Measurements from ENCODE around the gene COL5A1.

COL5A1 gene

DNA sequence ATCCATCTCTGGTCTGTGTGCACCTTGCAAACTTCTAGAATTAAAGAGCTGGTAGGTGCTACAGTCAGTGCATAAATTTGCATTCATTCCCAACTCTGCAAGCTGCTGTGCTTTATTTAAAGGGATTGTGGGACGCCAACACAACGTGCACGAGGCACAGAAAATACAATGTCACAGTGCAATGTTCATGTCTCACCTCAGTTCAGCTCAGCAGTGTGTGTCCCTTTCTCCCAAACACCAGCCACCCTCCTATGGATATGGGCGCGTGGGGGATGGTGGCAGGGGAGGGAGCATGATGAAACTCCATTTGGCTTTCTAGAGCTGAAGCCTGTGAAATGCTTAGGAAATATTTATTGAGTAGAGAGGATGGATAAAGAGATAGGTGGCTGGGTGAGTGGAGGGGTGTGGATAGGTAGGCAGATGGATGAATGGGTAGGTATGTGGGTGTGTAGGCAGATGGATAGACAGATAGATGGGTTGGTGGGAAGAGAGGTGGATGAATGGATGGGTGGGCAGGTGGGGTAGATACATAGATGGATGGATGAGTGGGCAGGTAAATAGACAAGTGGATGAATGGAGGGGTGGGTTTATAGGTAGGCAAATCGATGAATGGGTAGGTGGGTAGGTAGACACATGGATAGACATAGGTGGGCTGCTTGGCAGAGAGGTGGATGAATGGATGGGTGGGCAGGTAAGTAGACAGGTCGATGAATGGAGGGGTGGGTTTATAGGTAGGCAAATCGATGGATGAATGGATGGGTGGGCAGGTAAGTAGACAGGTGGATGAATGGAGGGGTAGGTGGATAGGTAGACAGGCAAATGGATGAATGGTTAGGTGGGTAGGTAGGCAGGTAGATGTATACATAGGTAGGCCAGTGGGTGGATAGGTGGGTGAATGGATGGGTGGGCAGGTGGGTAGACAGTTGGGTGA lies 146.3 kb downstream of the COL5A1 start:
- Histone ChIP-seq H3K4me3 (no peak overlapping the region), H3K27ac (no peak overlapping the region)

- no peak overlapping the region for H3K4me3 ChIP-seq
- H3K27ac ChIP-seq, result no peak overlapping the region
These were observed 147.6 kb downstream of the COL5A1 start for GRCh38 chr9:134789168-134789567.

GRCh38 chr9:134791009-134791408 lies 149.4 kb downstream of the COL5A1 start:
- Histone ChIP-seq H3K4me3 (no peak overlapping the region), H3K27ac (no peak overlapping the region)

DNA sequence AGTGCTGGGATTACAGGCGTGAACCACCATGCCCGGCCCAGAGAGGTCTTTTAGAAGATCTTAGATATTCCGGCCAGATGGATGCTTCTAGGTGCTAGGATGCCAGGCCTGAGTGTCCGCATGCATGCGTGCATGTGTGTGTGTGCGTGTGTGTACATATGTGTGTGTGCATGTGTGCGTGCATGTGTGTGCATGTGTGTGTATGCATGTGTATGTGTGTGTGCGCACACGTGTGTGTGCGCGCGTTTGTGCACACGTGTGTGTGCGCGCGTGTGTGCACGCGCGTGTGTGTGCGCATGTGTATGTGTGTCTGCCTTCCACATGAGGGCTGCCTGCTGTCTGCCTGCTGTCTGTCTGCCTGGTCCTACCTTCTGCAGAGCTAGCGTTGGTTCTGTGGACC lies 151.0 kb downstream of the COL5A1 start:
- no peak overlapping the region for H3K27ac ChIP-seq

GRCh38 chr9:134793288-134794188 lies 151.9 kb downstream of the COL5A1 start:
- no peak overlapping the region for H3K4me3 ChIP-seq
- H3K27ac ChIP-seq, result no peak overlapping the region

More for the DNA sequence above, 151.0 kb downstream of the COL5A1 start:
- no peak overlapping the region for H3K4me3 ChIP-seq

DNA sequence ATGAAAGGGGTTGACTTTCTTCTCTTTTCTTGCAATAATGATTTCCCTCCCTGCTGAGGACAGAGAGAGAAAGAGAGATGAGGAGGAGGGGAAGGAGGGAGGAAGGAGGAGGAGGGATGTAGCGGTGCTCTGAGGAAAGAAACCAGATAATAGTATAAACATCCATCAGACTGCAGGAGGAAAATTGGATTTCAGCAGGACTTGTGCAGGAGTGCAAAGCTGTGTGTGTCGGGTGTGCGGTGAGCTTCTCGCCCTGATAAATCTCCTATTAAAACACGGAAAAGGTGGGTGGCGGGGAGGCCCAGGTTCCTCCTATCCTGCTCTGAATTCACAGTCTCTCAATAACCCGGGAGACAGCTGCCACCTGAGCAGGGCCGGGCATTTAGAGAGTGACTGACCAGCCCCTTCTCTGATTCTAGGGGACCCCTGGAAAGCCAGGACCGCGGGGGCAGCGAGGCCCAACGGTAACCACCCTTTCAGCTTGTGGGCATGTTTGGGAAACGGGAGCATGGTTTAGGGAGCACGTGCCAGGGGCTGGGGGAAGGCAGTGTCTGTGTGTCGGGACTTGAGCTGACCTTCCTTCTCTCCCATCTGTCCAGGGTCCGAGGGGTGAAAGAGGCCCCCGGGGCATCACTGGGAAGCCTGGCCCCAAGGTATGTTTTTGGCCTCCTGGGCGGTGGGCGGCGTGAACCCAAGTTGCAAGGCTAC lies 153.2 kb downstream of the COL5A1 start:
- Histone ChIP-seq H3K27ac (peak overlapping the region in 1 of 21 experiments; percentile 59), H3K4me3 (no peak overlapping the region)

- H3K4me3 ChIP-seq, result no peak overlapping the region
- H3K27ac ChIP-seq, result peak overlapping the region in 4 of 21 experiments; percentile 44 to 69 (median 52)
These were observed 153.8 kb downstream of the COL5A1 start for GRCh38 chr9:134795446-134795845.

DNA sequence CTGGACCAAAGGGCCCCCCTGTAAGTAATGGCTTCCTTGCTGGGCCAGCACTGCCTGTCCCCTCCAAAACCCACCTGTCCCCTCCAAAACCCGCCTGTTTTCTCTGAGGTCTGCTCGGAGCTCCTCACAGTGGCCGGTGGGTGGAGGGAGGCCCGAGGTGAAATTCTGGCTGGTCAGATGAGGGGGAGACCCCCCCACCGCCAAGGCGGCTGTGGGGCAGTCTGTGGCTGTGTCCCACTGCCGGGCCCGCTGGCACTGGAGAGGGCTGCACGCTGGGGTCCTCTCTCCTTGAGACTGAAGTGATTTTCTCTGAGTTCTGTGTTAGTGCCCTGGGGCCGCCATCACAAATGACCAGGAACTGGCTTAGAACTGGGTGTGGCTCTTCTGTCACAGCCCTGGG lies 155.3 kb downstream of the COL5A1 start:
- no peak overlapping the region for H3K4me3 ChIP-seq
- peak overlapping the region in 4 of 21 experiments; percentile 7 to 59 (median 38) for H3K27ac ChIP-seq

GRCh38 chr9:134800791-134801339 lies 159.3 kb downstream of the COL5A1 start:
- Histone ChIP-seq H3K4me3 (no peak overlapping the region), H3K27ac (peak overlapping the region in 1 of 21 experiments; percentile 60)

GRCh38 chr9:134802216-134802795 lies 160.7 kb downstream of the COL5A1 start:
- peak overlapping the region in 4 of 21 experiments; percentile 19 to 60 (median 24) for H3K27ac ChIP-seq
- H3K4me3 ChIP-seq, result no peak overlapping the region

GRCh38 chr9:134804871-134805270 lies 163.3 kb downstream of the COL5A1 start:
- H3K27ac ChIP-seq, result peak overlapping the region in 3 of 21 experiments; percentile 51 to 57 (median 52)

DNA sequence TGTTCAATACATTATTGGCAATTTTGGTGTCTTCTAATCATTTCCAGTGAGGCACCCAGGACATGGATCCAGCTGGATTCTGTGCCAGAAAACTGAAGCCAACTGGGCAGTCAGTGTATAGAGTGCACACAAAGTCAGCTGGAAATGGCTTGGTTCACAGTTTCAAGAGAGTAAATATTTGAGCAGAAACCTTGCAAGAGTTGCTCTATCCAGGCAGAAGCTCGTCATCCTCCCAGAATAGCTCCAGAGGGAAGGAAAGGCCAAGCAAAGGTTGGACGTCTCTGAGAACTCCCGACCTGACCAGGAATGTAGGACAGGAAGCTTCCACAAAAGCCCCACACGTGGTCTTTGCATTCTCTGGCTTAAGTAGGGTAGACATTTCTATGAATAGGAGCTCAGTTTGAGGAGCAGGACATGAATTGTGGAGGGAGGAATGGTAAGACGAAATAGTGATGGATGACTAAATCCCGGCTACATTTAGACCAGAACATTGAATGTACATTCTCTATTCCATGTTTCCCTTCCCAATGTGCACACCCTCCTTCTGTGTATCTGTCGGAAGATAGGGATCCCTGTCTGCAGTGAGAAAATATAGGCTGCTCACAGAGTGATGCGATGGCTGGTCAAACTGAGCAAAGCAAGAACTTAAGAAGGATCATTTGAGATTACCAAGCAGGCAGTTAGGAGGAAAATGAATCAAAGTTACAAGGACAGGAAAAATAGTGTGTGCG lies 166.3 kb downstream of the COL5A1 start:
- Histone ChIP-seq H3K4me3 (no peak overlapping the region), H3K27ac (peak overlapping the region in 5 of 21 experiments; percentile 7 to 70 (median 68))

More at GRCh38 chr9:134804871-134805270, 163.3 kb downstream of the COL5A1 start:
- H3K4me3 ChIP-seq, result no peak overlapping the region

DNA sequence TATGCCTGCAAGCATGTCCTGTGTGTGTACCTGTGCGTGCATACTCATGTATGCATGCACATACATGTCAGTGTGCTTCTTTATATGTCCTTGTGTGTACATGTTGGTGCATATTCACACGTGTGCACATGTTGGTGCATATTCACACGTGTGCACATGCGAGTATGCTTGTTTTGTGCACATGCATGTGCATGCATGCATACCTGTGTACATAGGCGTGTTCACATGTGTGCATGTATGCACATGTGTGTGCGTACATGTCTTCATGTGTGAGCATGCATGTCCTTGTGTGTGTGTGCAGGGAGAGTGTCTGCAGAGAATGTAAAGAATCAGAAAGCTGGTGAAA lies 166.8 kb downstream of the COL5A1 start:
- Histone ChIP-seq H3K27ac (peak overlapping the region in 4 of 21 experiments; percentile 45 to 70 (median 63)), H3K4me3 (no peak overlapping the region)

DNA sequence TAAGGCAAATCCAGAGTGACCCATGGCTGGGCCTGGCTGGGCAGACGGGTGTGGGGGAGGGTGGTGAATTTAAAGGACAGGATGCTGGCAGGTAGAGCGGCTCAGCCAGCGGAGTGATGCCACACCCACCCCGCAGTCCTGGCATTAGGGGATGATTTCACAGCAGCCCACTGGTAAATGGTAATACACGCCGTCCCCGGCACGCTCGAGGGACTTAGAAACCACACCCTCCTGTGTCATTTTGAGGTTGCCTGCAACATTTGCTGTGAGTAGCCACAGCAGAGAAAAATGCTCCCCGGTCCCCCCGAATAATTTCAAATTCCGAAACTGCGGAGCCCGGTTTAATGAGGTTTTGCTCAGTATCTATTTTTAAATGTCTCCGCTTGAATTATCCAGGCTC lies 167.7 kb downstream of the COL5A1 start:
- H3K4me3 ChIP-seq, result no peak overlapping the region
- H3K27ac ChIP-seq, result peak overlapping the region in 8 of 21 experiments; percentile 9 to 83 (median 61)

DNA sequence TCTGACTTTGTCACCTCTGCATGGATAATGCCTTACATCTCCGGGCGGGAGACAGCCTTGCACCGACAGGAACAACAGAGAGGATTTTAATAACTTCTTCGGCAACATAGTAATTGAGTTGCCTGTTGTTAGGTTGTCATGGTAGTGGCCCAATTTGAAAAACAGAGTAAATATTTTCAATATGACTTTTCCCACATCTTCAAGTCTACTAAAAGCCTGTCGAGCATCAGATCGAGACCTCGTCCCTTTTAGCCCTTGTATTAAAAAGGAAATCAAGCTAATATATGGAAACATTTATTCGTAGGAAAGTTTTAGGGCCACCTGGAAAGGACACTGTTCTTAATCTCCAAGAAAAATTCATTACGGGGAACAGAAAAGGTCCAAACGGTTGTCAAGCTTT lies 168.2 kb downstream of the COL5A1 start:
- H3K4me3 ChIP-seq, result no peak overlapping the region
- H3K27ac ChIP-seq, result peak overlapping the region in 8 of 21 experiments; percentile 10 to 83 (median 63)

DNA sequence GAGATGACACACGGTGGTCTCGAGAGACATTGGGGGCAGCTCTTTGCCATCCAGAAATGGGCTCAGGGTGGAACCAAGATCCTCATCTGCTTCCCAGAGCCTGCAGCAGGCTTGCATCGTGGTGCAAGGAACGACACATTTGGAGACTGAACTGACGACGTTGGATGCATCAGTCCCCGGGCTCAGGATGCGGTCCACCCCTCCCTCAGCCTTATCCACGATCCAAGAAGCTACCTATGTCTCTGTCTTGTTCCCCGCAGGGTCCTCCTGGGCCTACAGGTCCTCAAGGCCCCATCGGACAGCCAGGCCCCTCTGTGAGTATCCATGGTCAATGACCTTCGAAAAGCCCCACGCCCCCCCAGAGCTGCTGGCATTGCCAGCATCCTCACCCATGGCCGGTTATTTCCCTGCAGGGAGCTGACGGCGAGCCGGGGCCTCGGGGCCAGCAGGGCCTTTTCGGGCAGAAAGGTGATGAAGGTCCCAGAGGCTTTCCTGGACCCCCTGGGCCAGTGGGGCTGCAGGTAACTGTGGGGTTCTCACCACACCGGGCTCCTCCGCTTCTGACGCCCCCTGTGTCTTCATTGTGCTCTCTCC lies 169.6 kb downstream of the COL5A1 start:
- H3K27ac ChIP-seq, result peak overlapping the region in 12 of 21 experiments; percentile 11 to 83 (median 53)

DNA sequence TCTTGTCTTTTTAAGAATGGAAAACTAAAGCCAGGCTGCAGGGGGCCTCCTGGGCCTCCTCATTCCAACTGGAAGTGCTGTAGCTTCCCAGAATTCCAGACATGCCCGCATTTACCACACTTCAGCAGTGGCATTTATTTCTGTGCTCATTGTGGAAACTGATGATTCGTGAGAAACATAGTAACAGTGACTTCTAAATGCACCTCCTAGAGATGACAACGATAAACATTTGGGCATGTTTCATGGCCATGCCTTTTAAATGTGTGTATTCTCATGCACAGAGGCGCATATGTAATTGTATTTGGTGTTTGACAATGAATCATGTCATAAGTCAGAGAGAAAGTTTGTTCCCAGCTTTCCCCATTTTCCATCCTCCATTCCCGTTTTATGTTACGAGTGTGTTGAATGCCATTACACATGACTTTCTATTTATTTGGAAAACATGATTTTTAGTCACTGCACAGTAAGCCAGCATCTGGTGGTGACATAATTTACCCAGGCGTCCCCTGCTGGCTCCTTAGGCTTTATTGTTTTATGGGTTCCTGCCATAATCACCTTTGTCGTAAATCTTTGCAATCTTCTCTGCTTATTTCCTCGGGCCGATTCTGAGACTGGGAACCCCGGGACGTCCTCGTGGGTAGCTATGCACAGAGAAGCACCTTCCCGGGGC lies 170.2 kb downstream of the COL5A1 start:
- peak overlapping the region in 11 of 21 experiments; percentile 10 to 85 (median 68) for H3K27ac ChIP-seq
- no peak overlapping the region for H3K4me3 ChIP-seq

More for the DNA sequence above, 169.6 kb downstream of the COL5A1 start:
- no peak overlapping the region for H3K4me3 ChIP-seq
